Forelimb muscle (tissue), 1 donor: ENCODE measurements around the gene PLEKHN1. TPM values are rescaled to one million over a fixed set of nuclear protein-coding genes. Genes with fewer than 3 reads are reported as not detected.
"Not testable (repeated sequence)": the region's sequence is repeated elsewhere in the genome, so short reads cannot be mapped to it uniquely, and the experiment has no call there.

Experiments
- DNase-seq: peaks from one replicate; pipeline ENCODE4 v3.0.0-alpha.2; 2013; ENCODE audit warnings: low read depth
- polyA plus RNA-seq: library from polyadenylated mRNA; unstranded; fragments of 120-200 nt; gene quantifications from one replicate; pipeline ENCODE4 v1.2.1, GENCODE V29; 2013; ENCODE audit not compliant: insufficient read length

Gene PLEKHN1
- polyA plus RNA-seq, 1 donor = 0.08 TPM

DNA sequence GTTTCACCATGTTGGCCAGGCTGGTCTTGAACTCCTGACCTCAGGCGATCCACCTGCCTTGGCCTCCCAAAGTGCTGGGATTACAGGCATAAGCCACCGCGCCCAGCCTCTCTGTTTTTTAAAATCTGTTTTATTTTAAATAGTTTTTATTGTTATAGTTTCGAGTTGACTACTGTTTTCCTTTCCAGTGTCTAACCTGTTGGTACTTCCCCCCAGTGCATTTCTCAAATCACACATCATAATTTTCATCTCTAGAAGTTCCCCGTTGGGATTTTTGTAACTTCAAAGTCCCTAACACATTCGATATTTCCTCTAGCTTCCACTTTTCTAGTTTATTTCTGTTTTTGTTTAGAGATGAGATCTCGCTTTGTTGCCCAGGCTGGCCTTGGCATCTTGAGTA, 26.1 kb downstream of the PLEKHN1 start:
- no peak for DNase-seq

DNA sequence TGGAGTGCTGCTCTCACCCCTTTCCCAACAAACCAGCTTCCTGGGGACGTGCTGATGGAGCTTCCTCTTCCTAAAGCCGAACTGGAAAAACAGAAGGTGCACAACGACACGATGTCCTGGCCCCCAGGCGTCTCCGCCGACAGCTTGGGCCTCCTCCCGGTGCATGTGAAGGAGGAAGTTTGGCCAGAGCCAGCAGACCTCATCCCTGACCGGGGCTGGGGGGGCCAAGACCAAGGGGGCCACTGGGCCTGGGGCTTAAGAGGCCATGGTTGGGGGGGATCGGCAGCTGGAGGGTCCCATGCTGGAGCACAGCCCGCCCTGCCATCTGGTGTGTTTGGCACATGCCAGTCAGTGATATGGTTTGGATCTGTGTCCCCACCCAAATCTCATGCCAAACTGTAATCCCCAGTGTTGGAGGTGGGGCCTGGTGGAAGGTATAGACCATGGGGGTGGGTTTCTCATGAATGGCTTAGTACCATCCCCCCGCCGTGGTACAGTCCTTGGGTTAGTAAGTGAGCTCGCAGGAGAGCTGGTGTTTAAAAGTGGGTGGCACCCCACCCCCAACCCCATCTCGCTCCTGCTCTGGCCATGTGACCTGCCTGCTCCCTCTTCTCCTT, 27.2 kb downstream of the PLEKHN1 start:
- DNase-seq = no peak

DNA sequence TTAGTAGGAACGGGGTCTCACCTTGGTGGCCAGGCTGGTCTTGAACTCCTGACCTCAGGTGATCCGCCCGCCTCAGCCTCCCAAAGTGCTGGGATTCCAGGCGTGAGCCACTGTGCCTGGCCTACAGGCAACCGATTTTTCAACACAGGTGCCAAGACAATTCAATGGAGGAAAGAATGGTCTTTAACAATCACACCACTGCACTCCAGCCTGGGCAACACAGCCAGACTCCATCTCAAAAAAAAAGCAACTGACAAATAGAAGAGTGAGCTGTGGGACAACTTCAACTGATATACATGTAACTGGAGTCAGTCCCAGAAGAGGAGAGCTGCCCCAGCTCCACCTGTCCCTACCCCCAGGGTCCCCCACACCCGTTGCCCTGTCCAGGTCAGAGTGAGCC, 28.3 kb downstream of the PLEKHN1 start:
- DNase-seq = not testable (repeated sequence)

DNA sequence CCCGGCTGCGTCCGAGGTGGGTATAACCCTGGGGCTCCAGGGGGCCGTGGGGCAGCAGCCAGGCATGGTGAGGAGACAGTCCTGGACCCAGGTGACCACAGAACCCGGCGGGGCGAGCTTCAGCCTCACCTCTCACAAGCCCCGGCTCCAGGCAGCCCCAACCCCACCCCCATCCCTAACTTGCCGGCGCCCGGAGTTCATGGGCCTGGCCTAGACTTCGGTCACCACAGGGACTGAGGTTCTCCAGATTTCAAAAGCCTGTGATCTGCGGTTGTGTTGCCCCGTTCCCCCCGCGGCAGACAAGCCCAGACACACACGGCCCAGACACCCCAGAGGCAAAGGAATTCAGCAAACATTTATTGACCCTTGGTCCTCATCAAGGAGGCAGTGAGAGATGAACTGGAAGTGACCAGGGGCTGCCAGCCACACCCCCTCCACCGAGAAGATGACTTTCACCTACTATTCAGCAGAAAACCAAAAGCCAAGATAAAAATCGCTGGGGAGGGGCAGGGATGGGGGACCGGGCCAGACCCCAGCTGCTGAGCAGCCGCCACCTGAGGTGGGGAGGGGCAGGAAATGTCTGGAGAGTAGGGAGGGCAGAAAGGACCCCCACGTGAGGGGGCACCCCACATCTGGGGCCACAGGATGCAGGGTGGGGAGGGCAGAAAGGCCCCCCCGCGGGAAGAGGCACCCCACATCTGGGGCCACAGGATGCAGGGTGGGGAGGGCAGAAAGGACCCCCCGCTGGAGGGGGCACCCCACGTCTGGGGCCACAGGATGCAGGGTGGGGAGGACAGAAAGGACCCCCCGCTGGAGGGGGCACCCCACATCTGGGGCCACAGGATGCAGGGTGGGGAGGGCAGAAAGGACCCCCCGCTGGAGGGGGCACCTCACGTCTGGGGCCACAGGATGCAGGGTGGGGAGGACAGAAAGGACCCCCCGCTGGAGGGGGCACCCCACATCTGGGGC, 29.7 kb downstream of the PLEKHN1 start:
- DNase-seq = no peak

DNA sequence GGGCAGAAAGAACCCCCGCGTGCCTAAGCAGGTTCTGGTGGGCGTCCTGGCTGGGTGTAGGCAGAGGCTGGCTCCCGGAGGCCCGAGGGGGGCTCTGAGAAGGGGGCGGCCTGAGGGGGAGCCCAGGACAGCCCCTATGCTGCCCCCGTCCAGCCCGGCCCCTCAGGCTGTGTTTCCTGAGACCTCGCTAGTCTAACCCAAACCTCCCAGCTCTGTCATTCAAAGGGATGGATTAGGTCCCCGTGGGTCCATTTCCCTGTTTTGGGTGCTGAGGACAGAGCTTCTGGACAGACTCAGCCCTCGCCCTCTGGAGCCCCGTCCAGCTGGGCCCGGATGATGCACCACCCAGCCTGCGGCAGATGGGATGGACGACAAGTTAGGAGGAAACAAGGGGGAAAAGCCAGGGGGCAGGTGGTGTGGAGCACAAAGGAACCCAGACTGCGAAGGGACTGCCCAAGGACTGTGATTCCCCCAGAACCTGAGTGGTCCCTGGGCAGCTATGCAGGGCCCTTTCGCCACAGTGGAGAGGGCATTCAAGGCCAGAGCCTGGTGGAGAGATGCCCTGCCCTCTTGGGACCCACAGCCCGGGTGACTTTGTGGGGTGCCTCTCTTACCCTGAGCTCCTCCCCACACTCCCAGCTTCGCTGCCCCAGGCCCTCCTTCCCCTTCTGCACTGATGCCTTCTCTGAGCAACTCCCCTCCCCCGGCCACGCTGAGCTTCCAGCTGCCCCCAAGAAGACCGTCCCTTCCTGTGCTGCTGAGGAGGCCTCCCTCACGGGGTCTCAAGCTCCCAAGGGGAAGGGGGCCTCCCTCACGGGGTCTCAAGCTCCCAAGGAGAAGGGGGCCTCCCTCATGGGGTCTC, 30.8 kb downstream of the PLEKHN1 start:
- DNase-seq = no peak

DNA sequence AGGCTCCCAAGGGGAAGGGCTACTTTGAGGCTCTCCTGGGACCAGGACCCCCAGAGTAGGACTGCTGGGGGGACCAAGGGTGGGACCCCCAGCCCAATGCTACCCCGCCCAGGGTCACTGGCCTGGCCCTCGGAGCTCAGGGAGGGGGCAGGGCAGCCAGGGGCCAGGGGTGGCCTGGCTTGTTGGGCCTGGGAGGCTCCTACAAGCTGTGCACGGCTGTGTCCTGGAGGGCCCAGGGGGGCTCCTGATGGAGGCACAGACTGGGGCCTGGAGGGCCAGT, 31.4 kb downstream of the PLEKHN1 start:
- DNase-seq = no peak

DNA sequence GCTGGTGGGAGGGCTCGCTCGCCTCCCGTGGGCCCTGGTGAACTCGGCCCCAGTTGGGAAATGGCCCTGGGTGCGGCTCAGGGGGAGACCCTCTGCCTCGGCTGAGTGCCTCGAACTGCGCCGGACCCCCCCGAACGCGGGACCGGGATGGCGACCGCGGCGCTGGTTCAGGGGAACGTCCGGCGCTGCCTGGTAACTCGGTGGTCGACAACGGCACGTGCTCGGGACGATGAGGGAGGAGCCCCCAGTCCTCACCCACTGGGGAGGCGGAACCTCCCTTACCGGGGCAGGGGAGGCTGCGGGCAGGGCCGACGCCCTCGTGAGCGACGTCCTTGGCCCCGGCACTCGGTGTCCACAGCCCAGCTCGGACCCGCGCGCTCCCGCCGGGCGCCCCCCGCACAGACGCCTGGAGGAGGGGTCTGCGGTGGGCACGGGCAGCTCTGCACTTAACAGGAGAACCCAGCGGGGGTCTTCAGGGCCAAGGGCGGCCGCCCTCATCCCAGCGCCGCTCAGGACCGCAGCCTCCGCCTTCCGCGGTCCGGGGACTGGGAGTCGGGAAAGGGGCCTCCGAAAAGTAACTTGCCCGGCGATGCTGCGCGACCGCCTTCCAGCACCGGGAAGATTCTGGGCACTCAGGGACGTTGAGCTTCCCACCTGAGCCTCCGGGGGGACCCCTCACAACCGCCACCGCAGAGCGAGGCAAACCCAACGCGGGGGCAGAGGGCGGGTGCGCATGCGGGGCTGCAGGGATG, 31.9 kb downstream of the PLEKHN1 start:
- no peak for DNase-seq

DNA sequence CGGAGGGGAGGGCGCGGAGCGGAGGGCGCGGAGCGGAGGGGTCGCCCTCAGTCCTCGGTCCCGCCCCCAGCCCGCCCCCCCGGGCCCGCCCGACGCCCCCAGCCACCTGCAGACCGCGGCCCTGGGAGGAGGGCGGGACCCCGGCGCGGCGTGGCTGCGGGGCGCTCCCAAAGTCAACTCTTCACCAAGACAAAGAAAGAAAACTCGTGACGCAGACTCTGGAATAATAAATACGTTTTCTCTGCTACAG, 32.4 kb downstream of the PLEKHN1 start:
- no peak for DNase-seq

DNA sequence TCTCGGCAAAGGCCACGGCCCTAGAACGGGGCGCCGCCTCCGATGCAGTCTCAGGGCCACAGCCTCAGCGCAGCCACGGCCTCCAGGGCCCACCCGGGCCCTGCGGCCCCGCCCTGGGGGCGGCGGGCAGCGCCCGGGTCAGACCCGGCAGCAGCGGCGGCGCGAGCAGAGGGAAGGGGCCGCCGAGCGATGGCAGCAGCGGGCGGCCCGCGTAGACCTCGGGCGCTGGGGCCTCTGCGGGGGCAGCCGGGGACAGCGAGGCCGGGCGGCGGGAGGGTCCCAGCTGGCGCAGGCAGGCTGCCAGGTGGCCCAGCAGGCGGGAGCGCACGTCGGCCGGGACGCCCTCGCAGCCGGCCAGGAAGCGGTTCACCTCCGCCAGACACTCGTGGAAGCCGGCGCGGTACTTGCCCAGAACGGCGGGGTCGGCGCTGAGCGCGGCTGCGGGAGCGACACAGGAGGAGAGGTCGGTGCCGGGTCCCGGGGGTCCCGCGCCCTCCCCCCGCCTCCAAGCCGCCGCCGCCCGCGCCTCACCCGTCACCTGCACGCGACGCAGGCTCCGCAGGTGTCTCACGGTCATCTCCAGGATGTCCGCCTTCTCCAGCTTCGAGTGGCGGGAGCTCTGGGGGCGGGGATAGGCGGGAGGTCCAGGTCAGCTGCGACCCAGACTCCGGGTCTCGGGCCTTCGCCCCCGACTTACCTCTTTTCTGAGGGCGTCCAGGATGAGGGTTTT, 32.9 kb downstream of the PLEKHN1 start:
- DNase-seq = no peak

DNA sequence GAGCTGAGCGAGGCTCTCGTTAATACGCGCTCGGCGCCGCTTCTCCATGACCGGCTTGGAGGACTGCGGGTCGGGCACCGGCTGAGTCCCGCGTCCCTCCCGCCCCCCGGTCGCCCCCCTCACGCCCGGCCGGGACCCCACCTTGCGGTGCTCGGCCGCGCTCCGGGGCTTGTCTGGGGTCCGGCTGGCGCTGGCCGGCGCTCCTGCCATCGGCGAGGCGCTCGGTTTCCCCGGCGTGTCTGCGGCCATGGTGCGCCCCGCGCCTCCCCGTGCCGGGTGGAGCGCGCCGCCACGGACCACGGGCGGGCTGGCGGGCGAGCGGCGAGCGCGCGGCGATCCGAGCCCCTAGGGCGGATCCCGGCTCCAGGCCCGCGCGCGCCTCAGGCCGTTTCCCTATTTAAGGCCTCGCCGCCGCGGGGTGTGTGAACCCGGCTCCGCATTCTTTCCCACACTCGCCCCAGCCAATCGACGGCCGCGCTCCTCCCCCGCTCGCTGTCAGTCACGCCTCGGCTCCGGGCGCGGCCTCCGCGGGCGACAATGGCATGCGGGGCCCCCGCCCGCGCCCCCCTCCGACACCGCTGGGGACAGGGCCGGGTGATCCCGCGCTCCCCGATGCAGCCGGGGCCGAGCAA, 33.6 kb downstream of the PLEKHN1 start, which contains the start of gene HES4:
Gene HES4, minus strand, starts transcription at position 373 of the 632 bp plus-strand sequence. Its CDS starts 124 bp downstream, at position 249.
- DNase-seq = no peak

DNA sequence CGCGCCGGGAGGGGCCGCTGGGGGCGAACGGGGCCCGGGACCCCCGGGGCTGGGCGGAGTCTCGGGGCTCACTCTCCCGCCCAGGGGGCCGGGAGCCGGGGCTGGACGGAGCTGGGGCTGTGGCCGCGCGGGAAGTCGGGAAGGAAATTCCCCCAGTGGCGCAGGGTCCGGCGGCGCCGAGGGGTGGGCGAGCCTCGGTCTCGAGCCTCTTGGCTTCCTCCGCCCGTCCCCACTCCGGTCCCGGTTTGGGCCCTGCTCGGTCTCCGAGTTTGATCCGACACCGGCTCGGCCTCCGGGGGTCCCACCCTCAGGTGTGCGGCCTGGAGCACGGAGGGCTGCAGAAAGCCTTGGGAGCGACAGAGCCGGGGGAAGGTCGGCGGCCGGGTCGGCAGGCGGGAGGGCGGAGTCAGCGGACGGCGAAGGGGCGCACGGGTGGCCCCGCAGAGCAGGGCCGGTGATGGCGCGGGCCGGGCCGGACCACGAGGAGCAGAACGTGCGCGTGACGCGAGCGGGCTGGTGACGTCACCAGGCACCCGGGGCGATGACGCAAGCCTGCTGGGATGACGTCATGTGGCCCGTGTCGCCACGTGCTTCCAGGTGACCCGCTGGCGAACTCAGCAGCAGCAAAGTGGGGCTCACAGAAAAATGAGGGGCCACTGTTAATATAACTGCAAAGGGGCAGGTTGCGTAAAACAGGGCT, 34.2 kb downstream of the PLEKHN1 start:
- no peak for DNase-seq

DNA sequence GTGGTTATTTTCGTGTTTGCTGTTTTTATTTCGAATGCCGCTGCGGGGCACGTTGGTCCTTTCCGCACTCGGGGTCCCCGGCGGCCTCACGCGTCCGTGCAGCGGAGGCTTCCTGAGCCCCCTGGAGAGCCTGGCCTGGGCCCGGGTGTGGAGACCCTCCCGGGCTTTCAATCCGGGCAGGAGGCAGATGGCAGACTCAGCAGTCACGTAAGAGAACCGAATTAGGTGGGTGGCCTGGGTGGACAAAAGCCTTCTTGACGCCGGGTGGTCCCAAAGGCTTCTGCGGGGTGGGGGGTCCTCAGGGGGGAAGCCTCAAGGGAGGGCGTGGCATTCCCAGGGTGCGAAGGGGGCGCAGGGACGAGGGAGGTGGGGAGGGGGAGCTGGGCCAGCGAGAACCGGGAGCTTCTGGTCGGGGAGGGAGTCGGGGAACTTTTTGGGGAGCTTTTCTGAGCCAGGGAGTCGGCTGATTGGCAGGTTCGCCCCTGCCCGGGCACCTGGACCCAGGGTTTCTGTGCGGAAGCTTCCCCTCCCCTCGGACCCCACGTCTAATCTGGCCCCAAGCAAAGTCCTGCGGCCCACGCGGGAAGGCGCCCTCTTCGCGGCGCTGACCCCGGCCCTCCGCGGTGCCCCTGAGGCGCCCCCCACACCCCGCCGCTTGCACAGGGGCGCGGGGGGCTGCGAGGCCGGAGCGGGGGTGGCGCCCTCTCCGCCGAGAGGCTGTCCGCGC, 34.9 kb downstream of the PLEKHN1 start:
- DNase-seq = no peak

DNA sequence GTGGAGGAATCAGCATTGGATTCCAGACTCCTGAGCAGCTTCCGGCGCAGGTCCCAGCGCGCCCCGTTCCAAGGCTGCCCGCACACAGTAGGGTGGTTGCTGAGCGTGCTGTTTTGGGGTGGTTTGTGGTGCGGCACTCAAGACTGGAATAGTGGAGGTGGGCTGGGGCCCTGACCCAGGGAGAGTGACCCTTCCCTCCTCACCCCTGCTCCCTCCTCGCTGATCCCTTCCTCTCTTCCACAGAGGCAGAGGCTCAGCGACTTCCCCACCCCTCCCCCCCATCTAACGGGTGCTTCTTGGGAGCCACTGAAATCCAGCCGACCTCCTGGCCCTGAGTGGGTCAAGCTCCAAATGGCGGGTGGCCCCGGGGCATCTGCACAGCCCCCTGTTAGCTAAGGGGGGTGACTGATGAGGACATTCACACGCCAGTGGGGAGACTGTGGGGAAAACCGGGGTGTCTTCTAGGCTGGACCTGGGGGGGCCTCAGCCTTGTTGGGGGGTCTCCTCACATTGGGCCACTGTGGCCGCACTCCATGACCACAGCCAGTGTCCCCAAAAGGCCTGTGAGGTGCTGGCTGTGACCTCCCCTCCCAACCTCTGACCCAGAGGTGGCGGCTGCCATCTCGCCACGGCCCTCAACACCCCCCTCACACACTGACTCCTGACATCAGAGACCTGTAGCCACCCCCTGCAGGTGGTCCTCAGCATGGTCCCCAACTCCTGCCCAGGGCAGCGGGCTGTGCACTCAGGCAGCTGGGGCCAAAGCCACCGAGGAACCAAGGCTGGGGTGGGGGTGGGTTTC, 37.5 kb downstream of the PLEKHN1 start:
- no peak for DNase-seq

DNA sequence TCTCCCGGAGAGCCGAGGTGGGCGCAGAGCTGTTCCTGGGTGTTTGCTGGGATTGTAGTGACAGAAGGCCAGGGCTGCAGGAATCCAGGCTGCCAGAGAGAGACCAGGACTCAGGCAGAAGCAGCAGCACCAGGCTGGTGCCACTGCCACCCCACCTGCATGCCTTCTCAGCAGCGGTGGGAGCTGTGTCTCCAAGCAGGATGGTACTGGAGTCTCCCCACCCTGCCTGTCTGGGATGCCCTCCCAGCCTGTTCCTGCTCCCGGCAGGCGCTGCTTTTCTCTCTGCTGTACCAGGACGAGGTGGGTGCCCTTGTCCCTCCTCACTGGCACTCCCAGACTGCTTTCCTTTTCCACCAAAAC, 38.1 kb downstream of the PLEKHN1 start:
- no peak for DNase-seq

DNA sequence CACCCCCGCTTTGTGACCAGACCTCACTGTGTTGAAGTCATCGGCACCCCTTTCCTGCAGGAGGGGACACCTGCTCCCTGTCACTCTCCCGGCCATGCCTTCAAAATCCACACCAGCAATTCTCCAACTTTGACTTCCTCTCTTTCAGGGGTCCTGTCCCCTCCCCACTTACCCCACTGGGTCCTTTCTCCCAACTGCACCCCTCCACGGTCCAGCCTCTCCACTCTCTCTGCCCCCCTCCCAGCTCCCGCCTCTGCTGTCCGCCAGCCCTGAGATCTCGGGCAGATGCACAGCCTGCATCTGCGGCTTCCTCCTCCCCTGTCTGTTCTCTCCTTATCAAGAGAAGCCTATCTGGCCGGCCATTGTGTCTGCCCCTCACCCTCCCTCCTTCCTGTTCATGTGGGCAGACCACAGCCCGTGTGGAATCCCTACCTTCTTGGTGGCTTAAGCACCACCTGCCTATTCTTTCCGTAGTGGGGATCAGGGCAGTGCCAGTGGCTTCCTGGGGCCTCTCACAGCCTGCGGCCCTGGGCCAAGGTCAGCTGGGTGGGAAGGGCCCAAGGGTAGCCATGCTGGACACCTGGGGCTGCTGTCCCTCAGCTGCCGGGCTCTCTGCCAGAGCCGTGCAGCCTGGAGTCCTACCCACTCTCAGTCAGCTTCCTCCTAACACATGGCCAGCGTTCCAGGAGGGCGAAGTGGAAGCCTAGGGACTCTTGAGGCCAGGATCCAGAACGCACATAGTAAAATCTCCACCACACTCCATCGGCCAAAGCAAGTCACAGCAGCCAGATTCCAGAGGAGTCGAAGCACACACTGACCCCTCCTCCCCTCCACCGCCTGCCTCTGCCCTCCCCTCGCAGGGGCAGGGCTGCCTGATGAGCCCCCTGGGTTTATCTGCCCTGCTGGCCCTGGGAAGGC, 38.8 kb downstream of the PLEKHN1 start:
- DNase-seq = no peak

DNA sequence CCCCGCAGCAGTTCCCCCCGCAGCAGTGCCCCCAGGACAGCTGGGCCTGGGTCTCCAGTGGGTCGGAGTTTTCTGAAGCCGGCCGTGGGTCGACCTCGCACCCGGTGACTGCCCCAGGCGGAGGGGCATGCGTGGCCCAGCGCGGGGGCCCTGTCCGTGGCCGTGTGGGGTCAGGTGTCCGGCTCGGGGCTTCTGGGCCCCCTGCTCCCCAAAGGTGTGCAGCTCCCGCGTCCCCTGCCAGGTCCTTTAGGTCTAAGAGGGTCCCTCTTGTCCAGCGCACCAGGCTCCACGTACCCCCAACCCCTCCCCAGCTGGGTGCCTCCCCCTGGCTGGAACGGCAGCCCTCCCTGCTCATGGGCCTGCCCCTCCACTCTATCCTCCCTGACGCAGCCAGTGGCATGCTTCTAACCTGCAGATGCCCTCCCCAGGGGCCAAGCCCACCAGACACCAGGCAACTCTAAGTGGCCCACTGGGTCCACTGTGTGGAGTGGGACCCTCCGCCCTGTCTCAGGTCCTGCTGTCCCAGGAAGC, 39.6 kb downstream of the PLEKHN1 start:
- no peak for DNase-seq
